Activated effector memory CD4-positive, alpha-beta T cell treated with anti-CD3 and anti-CD28 coated beads, Interleukin-2, amount 50 U/mL, for 16 hours (primary cell): ENCODE data around the gene ATP9A.
"Not testable (repeated sequence)": the region's sequence is repeated elsewhere in the genome, so short reads cannot be mapped to it uniquely, and the experiment has no call there.

Source experiments
- DNase-seq: peaks from one replicate; pipeline ENCODE4 v3.0.0-alpha.2; 2020

Gene ATP9A, protein sequence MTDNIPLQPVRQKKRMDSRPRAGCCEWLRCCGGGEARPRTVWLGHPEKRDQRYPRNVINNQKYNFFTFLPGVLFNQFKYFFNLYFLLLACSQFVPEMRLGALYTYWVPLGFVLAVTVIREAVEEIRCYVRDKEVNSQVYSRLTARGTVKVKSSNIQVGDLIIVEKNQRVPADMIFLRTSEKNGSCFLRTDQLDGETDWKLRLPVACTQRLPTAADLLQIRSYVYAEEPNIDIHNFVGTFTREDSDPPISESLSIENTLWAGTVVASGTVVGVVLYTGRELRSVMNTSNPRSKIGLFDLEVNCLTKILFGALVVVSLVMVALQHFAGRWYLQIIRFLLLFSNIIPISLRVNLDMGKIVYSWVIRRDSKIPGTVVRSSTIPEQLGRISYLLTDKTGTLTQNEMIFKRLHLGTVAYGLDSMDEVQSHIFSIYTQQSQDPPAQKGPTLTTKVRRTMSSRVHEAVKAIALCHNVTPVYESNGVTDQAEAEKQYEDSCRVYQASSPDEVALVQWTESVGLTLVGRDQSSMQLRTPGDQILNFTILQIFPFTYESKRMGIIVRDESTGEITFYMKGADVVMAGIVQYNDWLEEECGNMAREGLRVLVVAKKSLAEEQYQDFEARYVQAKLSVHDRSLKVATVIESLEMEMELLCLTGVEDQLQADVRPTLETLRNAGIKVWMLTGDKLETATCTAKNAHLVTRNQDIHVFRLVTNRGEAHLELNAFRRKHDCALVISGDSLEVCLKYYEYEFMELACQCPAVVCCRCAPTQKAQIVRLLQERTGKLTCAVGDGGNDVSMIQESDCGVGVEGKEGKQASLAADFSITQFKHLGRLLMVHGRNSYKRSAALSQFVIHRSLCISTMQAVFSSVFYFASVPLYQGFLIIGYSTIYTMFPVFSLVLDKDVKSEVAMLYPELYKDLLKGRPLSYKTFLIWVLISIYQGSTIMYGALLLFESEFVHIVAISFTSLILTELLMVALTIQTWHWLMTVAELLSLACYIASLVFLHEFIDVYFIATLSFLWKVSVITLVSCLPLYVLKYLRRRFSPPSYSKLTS

DNA sequence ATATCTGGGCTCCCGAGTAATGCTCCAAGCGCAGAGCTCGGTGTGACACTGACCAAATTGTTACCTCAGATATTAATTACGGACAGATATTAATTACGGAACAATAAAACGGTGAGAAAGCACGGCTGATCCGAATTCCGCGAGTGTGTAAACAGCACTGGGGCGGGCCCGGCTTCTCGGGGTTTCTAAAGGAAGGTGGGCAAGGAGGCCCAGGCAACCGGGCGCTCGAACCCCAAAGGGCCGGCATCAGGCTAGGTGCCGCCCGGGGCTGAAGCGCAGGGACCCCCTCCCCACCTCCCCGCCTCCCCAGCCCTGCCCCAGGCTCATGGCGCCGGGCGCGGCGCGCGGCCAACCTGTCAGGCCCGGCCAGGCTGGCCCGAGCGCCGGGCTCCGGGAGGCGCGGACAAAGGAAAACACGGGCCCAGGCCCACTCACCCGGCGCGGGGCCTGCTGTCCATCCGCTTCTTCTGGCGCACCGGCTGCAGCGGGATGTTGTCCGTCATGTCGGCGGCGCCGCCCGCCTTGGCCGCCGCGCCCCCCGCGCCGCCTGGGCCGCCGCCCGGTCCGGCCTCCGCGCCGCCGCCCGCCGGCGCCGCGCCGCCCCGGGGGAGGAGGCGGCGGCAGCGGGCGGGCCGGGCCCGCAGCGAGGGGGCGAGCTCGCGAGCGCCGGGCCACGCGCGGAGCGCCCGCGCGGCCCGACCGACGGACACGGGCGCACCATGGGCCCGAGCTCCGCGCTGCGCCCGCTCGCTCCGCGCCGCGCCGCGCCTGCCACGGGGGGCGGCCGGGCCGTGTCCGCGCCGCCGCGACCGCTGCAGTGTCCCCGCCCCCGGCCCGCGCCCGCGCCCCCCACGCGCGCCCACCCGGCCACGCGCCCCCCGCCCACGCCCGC, at the start of gene ATP9A:
Gene ATP9A, minus strand, starts transcription at position 524 of the 892 bp plus-strand sequence. Its CDS starts 21 bp downstream, at position 503.
- DNase-seq: no peak

DNA sequence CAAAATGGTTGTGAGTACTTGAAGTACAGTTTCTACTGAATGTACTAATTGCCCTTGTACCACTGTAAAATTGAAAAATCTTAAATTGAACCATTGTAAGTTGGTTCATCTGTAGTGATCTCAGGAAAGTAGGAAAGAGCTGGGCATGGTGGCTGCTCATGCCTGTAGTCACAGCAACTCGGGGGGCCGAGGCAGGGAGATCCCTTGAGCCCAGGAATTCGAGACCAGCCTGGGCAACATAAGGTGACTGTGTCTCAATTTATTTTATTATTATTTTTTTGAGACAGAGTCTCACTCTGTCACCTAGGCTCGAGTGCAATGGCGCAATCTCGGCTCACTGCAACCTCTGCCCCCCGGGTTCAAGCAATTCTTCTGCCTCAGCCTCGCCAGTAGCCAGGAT, 48.7 kb upstream of the ATP9A start:
- DNase-seq: not testable (repeated sequence)

DNA sequence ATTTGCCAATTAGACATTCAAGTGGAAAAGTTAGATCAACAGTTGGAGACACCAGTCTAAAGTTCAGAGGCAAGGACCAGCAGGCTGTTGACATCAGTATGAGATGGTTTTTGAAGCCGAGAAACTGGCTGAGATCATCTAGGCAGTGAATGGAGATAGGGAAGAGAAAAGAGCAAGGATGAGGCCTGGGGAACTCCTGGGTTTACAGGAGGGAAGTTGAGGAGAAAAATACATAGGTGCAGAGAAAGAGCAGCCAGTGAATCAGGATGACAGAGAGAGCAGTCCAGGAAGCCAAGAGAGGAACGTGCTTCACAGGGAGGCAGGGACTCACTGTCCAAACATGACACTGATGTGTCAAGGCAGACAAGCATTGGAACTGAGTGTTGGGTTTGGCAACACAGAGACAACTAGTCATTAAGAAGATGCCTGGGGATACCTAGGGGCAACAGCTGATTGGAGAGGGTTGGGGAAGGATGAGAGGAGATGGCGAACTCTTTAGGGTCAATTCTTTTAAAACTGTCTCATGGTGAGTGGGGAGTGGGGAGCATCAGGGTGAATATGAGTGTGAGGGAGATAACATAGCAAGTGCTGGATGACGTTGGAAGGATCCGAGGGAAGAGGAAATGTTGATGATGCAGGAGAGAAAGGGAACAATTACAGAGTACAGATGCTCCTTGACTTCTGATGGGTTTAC, 47.3 kb upstream of the ATP9A start:
- no peak for DNase-seq

DNA sequence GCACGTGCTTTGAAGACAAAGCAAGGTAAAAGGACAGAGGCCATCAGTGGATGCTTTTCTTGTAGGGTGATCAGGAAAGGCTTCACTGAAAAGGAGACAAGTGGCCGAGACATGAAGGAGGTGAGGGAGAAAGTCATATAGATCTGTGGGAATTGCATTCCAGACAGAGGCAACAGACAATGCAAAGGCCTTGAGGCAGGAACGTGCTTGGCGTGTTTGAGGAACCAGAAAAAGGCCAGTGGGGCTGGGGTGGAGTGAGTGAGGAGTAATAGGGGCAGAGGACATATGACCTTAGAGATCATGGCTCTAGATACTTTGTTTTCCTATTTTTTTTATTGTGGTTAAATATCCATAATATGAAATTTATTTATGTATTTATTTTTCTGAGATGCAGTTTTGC, 44.7 kb upstream of the ATP9A start:
- DNase-seq: no peak

DNA sequence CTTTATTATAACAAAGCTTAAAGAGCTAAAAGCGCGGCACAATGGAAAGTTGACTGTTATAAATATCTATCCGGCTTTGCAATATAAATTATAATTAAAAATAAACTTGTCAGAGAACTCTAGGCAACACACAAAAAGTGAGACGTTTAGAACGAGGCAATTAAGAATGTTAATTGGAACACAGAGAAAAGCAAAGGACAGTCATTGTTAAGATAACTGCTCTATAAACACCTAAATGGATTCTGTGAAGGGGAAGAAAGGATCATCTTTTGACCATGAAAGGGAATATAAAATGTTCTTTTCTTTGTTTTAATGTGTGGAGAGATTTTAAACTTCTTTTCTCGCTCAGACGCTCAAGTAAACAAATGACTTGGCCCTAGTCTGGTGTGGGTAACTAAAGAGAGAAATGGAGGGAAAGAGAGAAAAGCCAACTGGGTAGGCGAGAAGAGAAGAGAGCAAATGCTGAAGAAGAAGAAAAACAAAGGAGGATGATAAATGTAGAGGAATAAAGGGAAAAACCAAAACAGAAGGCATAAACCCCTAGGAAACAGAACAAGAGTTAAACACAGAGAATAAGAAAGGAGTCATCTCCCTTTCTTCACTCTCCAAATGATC, 43.4 kb upstream of the ATP9A start:
- DNase-seq: no peak

DNA sequence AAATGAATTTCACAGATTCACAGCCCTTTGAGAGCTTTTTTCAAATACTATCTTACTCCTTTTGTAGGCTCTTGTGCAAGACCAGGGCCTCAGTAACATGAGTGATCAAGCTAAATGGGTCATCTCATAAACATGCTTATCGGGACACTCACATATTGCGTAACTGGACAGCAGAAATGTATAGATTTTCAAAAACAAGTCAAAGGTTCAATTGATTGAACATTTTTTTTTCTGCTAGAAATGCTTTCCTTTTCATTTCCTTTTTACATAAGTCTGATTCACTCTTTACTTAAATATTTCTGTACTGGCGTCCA, 42.8 kb upstream of the ATP9A start:
- no peak for DNase-seq

DNA sequence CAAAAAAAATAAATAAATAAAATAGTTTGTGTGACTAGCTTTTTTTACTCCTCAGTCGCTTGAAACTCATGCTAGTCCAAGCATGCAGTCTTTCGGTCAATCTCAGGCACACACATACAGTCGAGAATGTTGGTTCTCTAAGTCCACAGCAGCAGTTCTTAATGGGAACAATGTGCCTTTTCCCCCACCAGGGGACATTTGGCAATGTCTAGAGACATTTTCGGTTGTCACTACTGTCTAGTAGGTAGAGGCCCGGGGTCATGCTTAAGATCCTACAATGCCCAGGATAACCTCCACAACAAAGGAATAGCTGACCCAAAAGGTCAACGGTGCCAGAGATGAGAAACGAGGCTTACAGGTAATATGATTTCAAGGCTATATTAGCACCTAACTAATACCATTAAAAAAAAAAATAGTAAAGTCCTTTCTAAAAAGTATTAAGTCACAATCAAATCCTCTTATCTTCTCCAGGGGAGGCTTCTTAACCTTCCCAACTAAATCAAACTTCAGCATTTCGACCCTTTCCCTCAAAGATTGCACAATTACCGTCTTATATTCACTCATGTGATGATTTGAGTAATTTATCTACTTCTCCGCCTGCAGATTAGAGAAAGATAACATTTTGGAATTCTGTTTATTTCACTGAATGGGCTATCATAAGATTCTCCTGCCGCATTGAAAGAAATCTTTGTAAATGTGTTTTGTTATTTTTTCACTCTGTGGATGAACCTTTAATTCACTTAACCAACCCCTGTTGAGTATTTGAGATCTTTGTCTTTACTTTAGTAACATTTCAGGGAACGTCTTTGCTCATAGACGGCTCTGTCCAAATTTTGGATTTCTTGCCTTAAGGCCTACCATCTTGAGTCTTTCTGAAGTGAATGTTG, 42.2 kb upstream of the ATP9A start:
- no peak for DNase-seq

DNA sequence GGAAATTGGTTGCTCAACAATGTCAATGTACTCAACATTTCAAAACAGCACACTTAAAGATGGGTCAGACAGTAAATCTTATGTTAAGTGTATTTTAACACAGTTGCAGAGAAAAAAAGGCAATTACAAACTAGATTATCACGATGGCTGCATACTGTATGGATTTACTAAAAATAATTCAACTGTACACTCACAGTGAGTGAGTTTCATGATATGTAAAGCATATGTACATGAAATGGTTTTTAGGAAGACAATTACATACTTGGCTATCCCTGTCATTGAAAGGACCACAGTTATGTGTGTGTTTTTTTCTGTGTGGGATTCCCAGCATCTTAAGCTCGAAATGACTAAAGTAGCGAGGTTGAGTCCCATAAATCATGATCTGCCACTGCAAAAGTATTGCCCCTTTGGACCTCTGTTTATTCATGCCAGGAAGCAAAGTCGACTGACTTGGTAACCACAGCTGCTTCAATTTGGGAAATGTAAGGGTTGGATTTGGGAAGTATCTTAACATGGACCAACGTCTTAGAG, 39.6 kb upstream of the ATP9A start:
- DNase-seq: no peak

DNA sequence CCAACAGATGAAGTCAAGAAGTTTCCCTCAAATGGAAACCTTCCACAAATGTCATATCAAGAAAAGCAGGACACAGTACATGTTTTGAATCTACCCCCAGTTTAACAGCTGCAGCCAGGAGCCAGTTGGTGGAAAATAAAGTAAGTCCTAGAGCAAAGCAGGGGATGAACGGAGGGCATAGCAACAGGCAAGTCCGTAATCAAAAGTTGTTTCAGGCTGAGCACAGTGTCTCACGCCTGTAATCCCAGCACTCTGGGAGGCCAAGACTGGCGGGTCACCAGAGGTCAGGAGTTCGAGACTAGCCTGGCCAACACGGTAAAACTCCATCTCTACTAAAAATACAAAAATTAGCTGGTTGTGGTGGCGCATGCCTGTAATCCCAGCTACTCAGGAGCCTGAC, 36.6 kb upstream of the ATP9A start:
- DNase-seq: no peak

DNA sequence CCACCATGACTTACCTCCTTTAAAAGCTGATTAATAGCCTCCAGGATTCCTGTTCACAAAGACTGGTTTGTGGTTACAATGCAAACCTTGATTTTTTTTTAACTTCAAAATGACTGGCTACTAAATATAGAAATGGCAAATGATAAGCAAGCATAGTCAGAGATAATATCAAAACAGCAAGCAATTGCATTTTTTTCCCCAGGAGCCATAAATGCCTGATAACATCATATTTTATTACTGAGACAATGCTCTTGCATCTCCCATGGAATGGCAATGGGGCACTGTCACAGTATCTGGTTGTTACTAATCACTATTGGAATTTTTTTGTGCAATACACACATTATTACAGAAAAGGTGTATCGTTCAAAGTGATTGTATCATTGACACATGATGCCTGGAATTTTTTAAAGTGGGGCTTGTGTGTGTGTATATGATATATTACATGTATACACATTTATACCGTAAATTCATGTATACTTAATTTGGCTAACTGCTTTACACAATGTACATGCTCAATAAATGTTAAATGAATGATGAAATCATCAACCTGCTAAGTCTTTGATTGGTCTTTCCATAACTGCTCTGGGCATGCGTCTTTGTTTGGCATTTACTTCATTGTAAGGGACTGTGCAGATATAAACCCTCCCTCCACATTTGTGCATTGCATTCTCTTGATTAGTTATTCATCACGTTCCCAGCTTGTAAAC, 35.1 kb upstream of the ATP9A start:
- DNase-seq: no peak

DNA sequence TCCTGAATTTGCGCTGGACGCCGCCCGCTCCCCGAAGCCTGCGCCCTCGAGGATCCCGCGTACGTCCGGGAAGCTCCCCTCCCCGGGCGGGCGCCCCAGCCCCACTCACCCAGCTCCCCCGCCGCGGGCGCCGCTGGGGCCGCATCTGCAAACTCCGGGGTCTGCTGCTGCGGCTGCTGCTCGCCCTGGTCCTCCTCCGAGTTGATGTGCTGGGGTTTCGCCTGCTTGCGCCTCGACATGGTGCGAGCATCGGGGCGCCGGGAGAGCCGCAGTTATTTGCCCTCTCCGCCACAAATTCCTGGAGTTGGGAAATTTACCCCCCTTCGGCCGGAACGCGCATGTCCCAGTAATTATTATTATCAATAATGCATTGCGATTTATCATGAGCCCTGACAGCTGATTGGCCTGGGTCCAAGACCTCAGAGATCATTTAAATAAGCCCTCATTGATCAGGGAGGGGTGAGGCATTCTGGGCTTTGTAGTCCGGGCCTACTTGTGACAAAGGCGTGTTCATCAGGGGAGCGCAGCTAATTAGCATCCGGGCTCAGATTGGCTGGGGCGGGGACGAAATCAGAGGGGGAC, 34.1 kb upstream of the ATP9A start, which contains the start of gene SALL4:
Gene SALL4, minus strand, starts transcription at position 352 of the 582 bp plus-strand sequence. Its CDS starts 113 bp downstream, at position 239.
- DNase-seq: no peak

DNA sequence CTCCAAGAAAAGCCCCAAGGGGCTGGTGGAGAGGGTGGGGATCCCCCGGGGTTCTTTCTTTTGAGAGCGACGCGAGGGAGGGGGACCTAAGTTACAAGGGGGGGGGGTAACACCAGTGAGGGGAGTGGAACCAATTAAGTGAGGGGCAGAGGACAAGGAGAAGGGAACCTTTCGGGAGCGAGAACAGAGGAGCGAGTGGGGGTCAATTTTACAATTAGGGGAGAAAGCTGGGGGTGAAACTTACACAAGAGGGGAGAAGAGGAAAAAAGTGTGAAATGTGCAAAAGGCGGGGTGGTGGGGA, 33.6 kb upstream of the ATP9A start:
- no peak for DNase-seq

DNA sequence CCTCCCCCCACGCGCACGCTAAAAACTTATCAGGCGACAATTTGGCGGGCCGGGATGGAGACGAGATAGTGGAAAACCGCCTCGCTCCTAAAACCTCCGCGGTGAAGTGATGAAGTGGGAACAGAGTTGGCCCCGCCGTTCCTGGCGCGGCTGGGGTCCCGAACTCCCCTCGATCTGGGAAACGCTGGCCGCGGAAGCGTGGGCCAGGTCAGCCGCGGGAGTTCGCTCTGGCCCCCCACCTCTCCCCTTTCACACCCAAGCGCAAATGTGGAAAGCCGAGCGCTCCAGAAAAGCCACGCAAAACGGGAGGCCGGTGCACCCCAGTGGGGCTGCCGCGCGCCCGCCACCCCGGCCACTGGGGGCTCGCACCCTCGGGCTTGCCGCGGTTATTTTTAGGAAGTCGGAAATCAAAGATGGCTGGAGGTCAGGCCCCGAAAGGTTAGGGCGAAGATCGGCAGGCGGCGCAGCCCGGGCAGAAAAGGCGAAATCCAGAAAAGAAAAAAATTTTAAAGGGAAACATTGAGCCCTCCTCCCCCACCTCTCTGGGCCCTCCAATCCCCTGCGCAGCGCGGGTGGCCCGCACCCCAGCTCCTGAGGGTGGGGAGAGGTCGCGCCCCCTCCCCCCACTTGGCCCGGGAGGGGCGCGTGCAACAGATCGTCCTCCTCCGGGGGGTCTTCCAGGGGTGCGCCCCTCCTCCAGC, 33.1 kb upstream of the ATP9A start:
- DNase-seq: no peak

DNA sequence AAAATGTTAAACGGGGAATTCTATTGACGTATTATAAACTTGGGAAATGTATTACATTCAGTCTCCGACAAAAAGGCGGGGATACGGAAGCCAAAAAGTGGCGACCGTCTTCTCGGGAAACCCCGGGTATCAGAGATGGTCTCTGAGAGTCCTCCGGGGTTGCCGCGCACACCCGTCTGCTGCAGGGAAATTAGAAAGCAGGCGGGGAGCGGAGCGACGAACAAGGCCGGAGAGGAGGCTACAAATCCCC, 32.6 kb upstream of the ATP9A start:
- DNase-seq: no peak

DNA sequence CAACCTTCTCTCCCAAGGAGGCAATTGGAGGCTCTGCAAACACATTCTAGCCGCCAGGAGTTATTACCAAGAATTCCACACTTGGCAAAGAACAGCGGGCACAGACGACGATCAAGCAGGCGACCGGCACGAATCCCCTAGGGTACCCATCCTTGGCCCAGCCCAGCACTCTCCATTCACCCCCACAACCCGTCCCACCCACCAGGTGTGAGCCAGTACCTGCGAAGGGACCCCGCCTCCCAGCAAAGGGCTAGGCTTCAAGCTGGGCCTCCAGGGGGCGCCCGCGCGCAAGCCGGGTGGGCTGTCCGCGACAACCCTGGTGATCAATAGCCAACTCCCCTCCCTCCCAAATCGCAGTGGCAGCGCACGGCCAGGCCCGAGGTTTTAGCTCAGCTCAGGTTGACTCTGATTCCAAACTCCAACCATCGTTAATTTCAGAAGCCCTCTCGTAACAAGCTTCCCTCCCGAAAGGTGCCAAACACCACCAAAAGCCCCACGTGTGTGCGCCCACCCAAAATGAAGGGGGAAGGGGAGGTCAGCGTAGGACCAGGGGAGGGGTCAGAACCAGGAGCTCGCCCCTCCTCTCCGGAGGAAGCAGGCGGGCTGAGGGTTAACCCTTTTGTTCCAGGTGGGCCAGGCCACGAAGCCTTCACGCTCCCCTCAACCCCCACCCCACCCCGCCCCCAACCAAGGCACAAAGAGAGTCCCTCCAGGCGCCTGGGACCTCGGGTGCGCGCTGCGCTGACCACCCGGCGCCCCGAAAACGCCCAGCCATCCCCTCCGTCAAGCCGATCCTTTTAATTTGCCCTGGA, 32.1 kb upstream of the ATP9A start:
- peak; percentile 84 for DNase-seq

DNA sequence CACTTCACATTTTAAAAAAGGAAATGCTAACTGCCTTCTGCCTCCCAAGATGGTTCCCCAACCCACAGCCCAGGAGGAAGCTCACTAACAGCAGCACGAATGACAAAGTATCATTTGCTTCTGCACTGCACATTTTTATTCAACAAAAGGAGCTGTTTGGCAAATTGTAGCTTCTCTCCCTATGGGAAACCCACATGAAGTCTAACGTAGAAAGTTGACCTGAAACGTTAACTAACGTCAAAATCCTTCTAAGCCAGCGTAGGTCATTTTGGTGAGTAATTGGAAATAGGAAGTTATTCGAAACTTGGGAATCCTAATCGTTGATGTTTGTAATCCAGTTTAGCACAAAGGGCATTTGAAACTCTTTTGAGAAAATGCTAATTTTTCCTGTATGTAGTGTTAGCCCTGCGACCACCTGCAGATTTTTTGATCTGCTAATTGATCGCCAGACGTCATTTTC, 31.2 kb upstream of the ATP9A start:
- no peak for DNase-seq

DNA sequence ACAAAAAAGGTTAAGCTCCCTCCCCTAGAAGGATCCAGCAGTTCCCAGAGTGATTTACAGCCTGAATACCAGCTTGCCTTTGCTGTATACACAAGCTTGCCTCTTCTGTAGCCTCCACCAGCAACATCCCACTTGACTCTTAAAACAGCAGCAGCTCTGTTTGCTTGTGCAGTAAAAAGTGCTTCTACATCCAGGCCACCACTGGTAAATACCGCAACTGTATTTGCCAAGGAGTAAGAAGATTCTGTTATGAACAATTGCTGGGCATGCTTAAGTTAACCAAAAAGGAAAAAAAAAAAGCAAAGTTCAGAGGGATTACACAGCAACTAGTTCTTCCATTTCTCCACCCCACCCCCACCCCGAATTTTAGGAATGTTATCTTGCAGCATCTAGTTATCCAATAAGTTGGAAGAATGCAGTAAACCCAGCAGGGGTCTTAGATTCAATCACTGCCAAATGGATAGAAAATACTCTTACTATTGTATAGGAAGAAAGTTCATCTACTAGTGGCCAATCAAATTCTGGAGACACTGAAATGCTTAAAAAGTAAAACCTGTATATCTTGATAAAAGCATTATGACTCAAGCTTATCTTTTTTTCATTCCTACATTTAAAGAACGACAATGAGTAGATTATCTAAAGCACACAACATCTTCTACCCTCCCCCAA, 29.3 kb upstream of the ATP9A start:
- DNase-seq: no peak
